Activated T-cell treated with anti-CD3 and anti-CD28 coated beads for 48 hours (primary cell): ENCODE data around the gene SERPING1.

Experiments used
- DNase-seq: peaks from one replicate; pipeline ENCODE4 v3.0.0-alpha.2; 2020; ENCODE audit warnings: low read depth

SERPING1 gene

DNA sequence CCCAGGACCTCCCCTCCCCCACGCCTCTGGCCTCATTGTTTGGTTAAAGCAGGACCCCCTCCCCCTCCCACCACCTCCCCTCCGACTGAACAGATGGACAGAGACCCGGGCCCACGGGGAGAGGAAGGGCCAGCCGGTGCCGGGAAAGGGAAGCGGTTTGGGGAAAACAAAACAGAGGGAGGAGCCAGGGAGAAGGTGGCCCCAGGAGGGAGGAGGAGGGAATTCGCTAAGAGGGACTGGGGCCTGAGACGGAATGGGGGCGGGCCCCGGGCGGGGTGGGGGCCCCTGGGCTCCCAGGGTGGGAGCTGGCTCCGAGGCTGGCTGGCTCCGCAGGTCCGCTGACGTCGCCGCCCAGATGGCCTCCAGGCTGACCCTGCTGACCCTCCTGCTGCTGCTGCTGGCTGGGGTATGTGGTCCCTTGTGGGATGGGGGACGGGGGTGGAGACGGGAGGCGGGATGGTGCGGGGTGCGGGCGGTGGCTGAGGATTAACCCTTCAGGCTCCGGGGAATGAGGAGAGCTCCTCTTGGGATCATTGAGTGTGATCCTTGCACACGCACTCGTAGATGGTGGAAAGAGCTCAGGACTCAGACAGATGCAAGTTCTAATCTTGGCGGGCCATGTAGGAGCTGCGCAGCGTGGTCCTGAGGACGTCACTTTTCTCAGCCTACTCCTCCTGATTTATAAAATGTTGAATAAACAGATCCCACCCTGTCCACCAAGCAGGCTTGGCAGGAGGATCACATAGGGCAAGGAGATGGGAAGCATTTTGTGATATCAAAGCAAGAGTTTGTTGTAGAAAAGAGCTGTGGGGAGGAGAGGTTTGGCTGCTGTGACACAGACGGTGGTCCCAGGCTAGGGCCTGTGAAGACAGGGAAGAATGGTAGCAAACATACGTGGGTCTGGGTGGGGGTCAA lies 688 bp downstream of the SERPING1 start:
- DNase-seq, result no peak

DNA sequence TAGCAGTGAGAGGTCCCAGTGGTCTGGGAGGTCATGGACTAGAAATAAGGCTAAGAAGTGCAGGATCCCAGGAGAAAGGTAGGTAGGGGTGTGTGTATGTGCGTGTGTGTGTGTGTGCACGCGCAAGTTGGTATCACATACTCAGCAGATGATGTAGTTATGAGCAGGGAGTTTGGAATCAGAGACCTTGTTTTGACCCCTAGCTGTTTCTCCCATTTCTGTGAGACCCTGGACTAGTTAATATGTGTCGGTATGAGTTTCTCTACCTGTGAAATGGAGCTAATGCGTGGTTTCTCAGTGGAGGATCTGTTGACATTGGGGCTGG lies 1.3 kb downstream of the SERPING1 start:
- DNase-seq, result no peak

DNA sequence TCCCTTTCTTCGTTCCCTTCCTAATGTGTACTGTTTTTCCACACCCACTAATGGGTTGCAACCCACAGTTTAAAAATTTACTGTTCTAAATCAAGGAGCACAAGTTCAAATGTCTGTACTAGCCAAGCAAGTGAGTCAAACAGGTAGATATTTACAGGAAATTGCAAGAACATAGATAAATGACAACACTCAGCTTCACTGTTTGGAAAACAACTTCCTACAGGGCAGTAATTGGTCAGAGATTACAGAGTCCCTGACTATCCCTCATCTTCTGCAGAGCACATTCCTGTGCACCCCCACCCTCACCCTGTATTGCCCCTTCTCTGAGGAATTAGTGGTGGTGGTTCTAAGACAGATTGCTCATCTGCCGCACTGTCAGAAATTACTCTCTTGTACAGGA lies 1.9 kb downstream of the SERPING1 start:
- DNase-seq, result no peak

DNA sequence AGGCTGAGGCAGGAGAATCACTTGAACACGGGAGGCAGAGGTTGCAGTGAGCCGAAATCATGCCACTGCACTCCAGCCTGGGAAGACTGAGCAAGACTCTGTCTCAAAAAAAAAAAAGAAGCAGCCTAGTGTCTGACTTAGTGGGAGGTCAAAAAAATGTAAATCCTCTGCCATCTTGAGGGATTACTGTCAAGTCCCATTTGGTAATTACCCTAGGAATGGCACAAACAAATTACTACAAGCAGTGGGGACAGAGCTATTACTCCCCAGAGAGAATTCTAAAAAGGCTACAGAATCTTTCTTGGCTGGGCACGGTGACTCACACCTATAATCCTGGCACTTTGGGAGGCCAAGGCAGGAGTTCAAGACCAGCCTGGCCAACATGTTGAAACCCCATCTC lies 3.8 kb downstream of the SERPING1 start:
- DNase-seq, result no peak

DNA sequence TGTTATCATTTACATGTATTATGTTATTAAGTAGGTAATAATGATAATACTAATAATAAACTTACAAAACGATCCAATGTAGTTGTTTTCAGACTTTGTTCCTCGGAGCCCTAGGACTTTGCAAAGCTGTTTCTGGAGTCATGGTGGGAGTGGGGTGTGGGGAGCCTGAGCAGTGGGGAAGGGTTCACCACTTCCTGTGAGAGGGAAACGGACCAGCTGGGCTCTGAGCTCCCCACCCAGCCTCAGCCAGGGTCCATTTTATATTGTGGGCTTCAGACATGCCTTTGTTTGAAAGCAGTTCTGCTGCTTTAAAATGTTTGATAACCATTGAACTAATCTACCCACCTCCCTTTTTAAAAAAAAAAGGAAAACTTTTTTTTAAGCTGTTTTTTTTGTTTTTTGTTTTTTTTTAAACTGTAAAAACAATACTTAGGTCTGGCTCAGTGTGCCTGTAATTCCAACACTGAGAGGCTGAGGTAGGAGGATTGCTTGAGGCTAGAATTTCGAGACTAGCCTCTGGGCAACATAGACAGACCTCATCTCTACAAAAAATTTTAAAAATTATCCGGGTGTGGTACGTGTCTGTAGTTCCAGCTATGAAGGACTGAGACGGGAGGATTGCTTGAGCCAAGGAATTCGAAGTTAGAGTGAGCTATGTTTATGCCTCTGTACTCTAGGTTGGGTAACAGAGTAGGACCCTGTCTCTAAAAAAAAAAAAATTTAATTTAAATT lies 7.0 kb downstream of the SERPING1 start:
- DNase-seq, result no peak

DNA sequence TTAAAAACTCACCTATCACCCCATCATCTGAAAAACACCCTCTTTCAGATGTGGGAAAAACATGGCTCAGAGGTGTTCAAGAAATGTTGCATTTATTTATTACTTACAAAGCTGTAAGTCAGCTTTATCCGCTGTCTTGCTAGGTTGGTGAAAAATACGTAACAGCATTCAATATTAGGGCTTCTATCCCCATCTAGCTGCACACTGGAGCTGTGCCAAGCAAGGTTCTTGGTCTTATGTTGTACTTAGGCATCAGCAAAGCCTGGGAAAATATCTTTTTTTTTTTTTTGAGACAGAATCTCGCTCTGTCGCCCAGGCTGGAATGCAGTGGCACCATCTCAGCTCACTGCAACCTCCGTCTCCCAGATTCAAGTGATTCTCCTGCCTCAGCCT lies 7.5 kb downstream of the SERPING1 start:
- no peak for DNase-seq

DNA sequence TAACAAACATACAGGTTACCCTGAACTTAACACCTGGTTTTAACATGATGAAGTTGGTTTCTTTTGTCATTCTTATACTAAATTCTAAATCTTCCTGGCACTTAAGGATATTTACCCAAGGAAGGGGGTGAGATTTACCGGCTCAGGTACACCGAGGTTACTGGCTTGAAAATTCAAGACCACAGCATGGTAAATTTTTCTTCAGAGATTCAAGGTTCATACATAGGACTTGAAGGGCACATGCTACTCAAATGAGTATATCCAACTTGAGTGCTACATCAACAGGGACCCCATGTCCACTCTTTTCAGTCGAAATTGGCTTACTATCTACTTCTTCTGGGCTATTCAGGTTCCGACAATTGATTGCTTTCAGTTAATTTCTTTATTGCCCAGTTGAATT lies 12.7 kb downstream of the SERPING1 start:
- DNase-seq, result no peak

DNA sequence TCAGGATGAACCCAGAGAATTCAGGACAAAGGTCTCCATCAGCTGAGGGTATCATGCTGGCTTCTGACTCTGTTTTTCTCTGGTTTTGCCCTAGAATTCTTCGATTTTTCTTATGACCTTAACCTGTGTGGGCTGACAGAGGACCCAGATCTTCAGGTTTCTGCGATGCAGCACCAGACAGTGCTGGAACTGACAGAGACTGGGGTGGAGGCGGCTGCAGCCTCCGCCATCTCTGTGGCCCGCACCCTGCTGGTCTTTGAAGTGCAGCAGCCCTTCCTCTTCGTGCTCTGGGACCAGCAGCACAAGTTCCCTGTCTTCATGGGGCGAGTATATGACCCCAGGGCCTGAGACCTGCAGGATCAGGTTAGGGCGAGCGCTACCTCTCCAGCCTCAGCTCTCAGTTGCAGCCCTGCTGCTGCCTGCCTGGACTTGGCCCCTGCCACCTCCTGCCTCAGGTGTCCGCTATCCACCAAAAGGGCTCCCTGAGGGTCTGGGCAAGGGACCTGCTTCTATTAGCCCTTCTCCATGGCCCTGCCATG lies 16.8 kb downstream of the SERPING1 start:
- DNase-seq, result no peak

DNA sequence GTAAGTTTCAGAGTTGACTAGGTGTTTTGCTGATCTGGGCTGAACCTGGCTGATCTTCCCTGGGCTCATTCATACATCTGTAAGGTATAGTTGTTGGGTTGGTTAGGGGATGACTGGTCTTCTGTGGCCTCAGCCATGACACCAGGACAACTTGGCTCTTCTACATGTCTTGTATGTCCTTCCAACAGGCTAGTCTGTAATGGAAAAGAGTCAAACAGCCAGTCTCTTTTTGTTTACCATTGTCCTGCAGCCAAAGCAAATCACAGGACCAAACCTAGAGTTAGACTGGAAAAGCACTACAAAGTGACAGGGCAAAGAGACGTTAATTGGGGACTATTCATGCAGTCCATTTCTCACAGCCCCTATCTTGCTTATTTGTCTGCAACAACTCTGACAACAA lies 17.8 kb downstream of the SERPING1 start:
- no peak for DNase-seq

DNA sequence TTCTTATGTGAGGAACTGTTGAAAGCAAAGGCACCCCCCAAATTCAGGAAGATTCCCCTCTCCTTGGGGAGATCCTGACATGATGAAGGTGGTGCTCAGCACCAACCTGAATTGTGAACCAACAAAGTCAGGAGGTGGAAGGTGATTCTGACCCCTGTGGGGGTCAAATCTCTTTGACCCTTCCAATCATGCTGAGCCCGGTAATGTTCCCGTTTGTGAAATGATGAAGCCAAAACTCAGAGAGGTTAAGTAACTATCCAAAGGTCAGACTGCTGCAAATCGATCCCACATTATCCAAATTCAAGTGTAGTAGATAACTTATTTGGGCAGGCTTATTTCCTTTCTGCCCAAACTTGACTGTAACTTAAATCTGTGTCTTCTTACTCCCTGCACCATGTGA lies 19.1 kb downstream of the SERPING1 start:
- DNase-seq, result no peak

DNA sequence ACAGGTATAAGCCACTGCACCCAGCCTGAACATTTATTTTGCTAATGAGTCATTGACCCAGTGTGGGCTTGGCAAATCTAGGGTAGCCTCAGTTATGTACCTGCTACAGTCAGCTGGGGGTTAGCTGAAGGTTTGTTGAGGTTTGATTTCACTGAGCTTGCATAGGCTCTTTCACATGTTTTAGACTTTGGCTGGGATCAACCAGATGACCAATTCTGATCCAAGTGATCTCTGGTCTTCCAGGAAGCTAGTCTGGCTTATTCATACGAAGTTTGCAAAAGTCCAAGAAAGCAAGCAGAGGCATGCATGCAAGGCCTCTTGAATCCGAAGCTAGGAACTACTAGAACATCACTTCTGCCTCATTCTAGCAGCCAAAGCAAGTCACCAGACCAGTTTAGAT lies 21.0 kb downstream of the SERPING1 start:
- DNase-seq, result no peak

DNA sequence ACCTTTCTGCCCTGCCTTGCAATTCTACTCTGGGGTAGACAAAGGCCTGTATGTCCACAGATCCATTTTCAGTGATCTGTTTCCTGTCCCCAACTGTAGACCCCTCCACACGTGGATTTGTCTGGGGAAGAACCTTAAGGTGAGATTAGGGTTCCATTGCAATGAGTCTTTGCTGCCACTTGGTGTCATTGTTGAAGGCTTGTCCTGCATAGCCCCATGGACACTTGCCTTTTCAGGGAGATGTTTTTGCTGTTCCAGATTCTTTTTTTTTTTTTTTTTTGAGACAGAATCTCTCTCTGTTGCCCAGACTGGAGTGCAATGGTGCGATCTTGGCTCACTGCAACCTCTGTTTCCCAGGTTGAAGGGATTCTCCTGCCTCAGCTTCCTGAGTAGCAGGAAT lies 21.8 kb downstream of the SERPING1 start:
- no peak for DNase-seq

DNA sequence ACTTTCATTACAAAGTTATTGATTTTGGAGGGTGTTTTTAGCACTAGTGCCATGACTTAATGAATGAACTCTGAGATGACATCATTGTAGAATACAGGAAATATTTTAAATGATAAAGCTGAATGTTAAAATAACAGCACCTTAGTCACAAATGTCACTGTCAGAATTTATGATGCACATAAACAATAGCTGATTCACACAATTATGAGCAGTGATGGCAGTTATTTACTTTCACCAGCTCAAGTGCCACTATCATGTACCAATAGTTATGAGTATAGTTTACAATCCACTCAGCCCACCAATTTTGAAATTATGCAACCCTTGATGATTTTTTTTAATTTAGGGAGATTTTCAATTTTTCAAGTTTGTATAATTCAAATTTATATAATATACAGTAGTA lies 23.0 kb downstream of the SERPING1 start:
- DNase-seq, result no peak

DNA sequence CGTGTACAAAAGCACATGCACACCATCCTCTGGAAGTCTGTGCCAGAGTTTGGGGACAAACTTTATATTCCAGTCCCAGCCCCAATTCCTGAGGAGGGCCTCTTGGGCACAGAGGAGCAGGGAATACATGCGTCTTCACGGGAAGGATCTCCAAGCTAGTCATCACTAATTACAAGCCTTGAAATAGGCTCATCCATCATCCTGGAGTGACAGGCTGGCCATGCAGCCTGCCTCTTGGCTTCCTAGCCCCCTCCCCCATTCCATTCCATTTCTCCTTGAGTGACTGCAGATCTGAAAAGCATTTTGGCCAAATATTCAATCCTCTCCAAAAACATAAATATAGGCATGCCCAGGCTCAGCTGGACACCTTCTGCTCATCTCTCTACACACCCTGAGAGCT lies 24.8 kb downstream of the SERPING1 start:
- no peak for DNase-seq

DNA sequence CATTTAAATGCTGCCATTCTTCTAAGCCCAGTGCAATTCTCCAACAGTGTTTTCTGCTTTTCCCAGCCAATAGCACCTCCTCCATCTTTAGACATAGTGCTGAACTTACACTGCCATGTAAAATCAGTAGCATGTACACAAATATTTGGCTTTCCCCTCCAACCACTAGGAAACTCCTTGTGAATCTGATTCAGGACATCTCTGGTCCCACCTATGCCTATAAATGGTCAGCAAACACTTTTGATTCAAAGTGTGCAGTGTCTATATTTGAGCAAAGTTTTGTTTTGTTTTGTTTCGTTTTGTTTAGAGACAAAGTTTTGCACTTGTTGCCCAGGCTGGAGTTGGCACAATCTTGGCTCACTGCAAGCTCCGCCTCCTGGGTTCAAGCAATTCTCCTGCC lies 27.4 kb downstream of the SERPING1 start:
- no peak for DNase-seq

DNA sequence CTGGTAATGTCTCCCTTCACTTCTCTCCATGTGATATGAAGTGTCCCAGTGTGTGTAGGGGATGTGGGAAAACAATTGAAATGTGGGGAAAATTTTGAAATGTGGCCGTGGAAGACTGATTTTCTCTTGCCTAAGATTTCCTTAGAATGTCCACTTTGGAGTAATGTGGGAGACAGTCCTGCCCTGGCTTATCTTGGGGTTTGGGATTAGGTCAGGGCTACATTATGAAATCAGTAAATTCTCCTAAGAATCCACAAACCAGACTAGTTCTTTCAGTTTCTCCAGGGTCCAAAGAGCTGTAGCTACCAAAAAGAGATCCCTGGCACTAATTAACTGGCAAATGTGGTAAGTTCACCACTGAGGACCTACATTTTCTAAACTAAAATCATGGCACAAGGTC lies 29.4 kb downstream of the SERPING1 start:
- no peak for DNase-seq

DNA sequence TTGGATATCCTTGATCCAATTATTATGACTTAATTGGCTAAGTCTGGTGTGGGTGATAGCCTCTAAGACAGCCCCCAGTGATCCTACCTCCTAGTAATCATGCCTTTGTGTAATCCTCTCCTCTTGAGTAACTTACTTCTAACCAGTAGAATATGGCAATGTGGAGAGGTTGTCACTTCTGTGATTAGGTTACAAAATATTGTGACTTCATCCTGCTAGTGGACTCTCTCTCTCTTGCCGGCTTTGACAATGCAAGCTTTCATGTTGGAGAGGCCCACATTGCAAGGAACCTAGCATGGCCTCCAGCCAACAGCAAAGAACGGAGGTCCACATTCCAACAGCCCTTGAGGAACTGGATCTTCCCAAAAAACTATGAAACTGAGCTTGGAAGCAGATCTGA lies 32.7 kb downstream of the SERPING1 start:
- no peak for DNase-seq

DNA sequence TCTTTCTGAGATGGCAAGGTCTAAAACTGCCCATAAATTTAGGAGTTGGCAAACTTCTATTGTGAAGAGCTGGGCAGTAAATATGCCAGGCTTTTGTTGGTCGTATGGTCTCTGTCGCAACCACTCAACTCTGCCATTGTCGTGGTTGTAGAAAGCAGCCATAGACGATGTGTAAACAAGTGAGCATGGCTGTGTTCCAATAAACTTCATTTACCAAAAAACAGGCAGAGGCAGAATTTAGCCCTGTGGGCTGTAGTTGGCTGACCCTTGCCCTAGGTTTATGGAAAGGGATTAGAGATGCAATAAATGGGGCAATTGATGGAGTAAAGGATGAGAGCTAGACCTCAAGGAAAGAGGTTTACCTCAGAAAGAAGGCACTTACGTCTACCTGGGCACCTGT lies 34.6 kb downstream of the SERPING1 start:
- DNase-seq, result no peak

DNA sequence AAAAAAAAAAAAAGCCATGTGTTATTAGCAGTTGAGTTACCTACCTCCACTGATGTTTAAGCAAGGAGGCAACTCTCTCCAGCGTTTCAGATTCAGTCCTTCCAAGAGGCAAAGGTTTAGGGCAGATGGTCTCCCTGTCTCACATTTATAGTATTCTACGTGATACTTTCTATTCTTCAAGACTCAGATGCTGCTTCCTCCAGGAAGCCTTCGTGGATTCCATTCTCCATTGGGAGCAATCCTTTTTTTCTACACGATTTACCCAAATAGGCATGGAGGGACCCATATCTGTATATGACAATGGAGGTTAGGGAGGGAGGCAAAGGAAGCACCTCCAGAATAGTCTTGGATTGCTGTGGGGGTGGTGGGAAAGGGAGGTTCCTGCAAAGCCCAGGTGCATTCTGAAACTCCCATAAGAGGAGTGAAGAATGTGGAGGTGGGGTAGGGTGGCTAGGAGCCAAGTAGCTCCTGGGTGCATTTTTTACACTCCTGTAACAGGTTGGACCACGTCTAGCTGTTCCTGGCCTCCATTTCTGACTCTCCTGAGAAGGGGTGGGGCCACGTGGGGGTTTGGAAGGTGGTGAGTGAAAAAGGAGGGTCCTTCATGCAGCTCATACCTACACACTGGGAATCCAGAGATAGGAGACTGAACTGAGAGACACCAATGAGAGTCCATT lies 36.0 kb downstream of the SERPING1 start:
- DNase-seq, result no peak

DNA sequence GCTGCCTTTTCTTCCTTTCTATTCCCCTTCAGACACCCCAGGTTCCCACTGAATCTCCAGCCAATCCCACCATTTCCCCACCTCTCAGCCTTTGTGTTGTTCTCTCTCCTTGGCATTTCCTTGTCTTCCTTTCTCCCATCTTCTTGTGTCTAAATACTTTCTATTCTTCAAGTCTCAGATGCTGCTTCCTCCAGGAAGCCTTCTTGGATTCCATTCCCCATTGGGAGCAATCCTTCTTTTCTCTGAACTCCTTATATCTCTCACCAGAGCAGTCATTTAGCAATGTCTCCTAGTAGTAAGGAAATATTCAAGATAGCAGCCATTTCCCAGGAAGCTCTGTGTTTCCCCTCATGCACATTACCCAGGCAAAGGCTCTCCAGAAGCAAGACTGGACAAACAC lies 36.8 kb downstream of the SERPING1 start:
- DNase-seq, result no peak

DNA sequence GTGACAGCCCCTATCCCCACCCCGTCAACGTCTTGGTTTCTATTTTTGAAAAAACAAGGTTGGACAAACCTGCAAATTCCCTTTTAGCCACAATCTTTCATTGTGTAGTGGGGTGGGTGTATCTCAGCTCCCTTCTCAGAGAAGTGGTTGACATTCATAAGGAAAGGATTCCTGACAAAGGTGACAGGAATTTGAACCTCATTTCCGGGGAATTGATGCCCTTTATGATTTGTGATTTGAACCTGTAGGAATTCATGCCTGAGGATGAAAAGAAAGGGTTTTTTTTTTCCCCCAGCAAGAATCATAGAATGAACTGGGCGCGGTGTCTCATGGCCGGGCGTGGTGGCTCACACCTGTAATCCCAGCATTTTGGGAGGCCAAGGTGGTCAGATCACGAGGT lies 37.8 kb downstream of the SERPING1 start:
- no peak for DNase-seq

DNA sequence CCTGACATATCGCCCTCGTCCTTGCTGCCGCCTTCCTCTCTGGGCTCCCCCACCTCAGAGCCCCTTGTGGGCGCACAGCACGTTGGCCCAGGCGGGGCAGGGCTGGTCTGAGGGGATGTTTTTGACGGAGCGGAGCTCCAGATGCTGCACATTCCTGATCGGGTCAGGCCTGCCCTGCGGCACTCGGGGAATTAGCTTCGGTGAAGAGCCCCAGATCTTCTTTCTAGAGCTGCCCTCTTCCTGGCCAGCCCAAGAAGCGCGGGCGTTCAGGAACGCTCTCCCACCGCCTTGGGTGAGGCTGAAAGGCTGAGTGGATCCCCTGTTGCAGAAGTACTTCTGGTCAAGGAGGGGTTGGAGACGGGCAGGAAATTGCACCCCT lies 40.1 kb downstream of the SERPING1 start:
- DNase-seq, result no peak
